ENCODE data around the gene TRIM3. TPM values are rescaled to one million over a fixed set of nuclear protein-coding genes. Genes with fewer than 3 reads are reported as not detected.
A peak's percentile ranks its signal among the peaks of the same experiment; 100 is the strongest.

Gene TRIM3
- total RNA-seq, 1 experiment from 2014 or later: 13.4 TPM

GRCh38 chr11:6431861-6432260 lies 41.9 kb downstream of the TRIM3 start:
- DNase-seq (ENCODE audit: low read depth, low spot score): peak; percentile 46
- no TSS peak for BruUV-seq (replicated peaks)
- peak; percentile 88 for ATAC-seq
- TF ChIP-seq JUND (IDR thresholded peaks at IDR 0.05) (peak; percentile 66), MAX (IDR thresholded peaks at IDR 0.05) (no peak), ZBTB33 (IDR thresholded peaks at IDR 0.05; ENCODE audit: extremely low read depth, insufficient replicate concordance, low read length) (no peak), YY1 (IDR thresholded peaks at IDR 0.05; ENCODE audit: extremely low read depth, insufficient replicate concordance, low read depth, low read length) (no peak), SP1 (IDR thresholded peaks at IDR 0.05; ENCODE audit: low read depth) (peak; percentile 24; the same call in 1 of the 2 replicates), CBX3 (IDR thresholded peaks at IDR 0.05; ENCODE audit: low read depth) (peak; percentile 55; the same call in 1 of the 2 replicates), TCF7L2 (IDR thresholded peaks at IDR 0.05; ENCODE audit: borderline replicate concordance, extremely low read depth, insufficient read depth, insufficient read length) (no peak), ZNF274 (IDR thresholded peaks at IDR 0.05; ENCODE audit: low read depth, low read length) (no peak), ATF3 (IDR thresholded peaks at IDR 0.05) (no peak), REST (IDR thresholded peaks at IDR 0.05; ENCODE audit: low read depth) (no peak), EGR1 (IDR thresholded peaks at IDR 0.05; ENCODE audit: low read depth) (no peak), RAD21 (IDR thresholded peaks at IDR 0.05; ENCODE audit: low read depth) (no peak), ZFX (IDR thresholded peaks at IDR 0.05) (no peak), ELF1 (IDR thresholded peaks at IDR 0.05; ENCODE audit: borderline replicate concordance, low read depth) (no peak), EZH2phosphoT487 (IDR thresholded peaks at IDR 0.05; ENCODE audit: borderline replicate concordance) (no peak), POLR2AphosphoS5 (IDR thresholded peaks at IDR 0.05; ENCODE audit: low read depth, low read length) (no peak), SRF (IDR thresholded peaks at IDR 0.05; ENCODE audit: low read depth) (no peak), POLR2A (IDR thresholded peaks at IDR 0.05; ENCODE audit: borderline replicate concordance, extremely low read depth, insufficient read depth, insufficient read length) (no peak), SIN3A (IDR thresholded peaks at IDR 0.05; ENCODE audit: low read depth) (no peak), EZH2 (IDR thresholded peaks at IDR 0.05) (no peak), FOSL1 (IDR thresholded peaks at IDR 0.05; ENCODE audit: low read depth) (peak; percentile 68), CTCF (IDR thresholded peaks at IDR 0.05 in 2 of 3, conservative IDR thresholded peaks at IDR 0.05 in 1 of 3; ENCODE audit: borderline replicate concordance in 1 of 3, insufficient read depth in 1 of 3, low read depth in 2 of 3, low read length in 2 of 3) (no peak)

More at GRCh38 chr11:6431861-6432260, 41.9 kb downstream of the TRIM3 start:
- Histone ChIP-seq H3K36me3 (ENCODE audit: control insufficient read depth in 1 of 2, insufficient read depth in 2 of 2, low read length in 2 of 2) (no peaks in the 10 kb centered on the region), H3K9me2 (ENCODE audit: insufficient read depth) (no peaks in the 10 kb centered on the region), H3K9ac (ENCODE audit: low read length) (no peak overlapping the region), H3K9me3 (ENCODE audit: control insufficient read depth in 1 of 2, insufficient read depth in 1 of 2, low read depth in 1 of 2, low read length in 2 of 2) (no peaks in the 10 kb centered on the region), H3K4me2 (ENCODE audit: low read length) (peak overlapping the region; percentile 49), H3K27me3 (ENCODE audit: insufficient read depth, low read length) (no peaks in the 10 kb centered on the region), H3K79me2 (ENCODE audit: insufficient read depth, low read length) (no peaks in the 10 kb centered on the region), H4K20me1 (ENCODE audit: insufficient read depth) (no peaks in the 10 kb centered on the region), H2AFZ (ENCODE audit: low read depth, low read length, poor library complexity, severe bottlenecking) (no peak overlapping the region), H3K27ac (ENCODE audit: low read depth, low read length) (no peak overlapping the region), H3K4me3 (replicated peaks in 1 of 2; ENCODE audit: low read depth in 1 of 2, low read length in 2 of 2) (no peak overlapping the region), H3K4me1 (ENCODE audit: control insufficient read depth in 1 of 2, insufficient read depth in 2 of 2, low read length in 2 of 2) (peaks cover 14 to 20% of the 10 kb centered on the region in 2 experiments)
- ChIA-PET CTCF (interaction anchor here (1.6 kb wide), 1 partner anchor 53 kb away, joined by 6 read pairs; no protein-coding TSS in a partner anchor), RAD21 (ENCODE audit: low non-redundant PET in 1 of 2, low total read pairs in 2 of 2, uncharacterized antibody in 2 of 2, unreplicated experiment in 2 of 2) (no interaction called here), POLR2A (no interaction called here)
- intact Hi-C loops (cut with micrococcal nuclease): no loop called here
